C4-2B (cell line): ENCODE measurements around the gene PHKA2.

Source experiments
- ZFX ChIP-seq: fragments of 450-650 bp; IDR thresholded peaks from 2 replicates; pipeline ENCODE4 v1.6.1; 2017
- TF ChIP-seq, protein P1 (sequence below): fragments of 450-650 bp; conservative IDR thresholded peaks from 2 replicates; pipeline ENCODE4 v1.5.1; 2017; ENCODE audit warnings: mild to moderate bottlenecking

DNA sequence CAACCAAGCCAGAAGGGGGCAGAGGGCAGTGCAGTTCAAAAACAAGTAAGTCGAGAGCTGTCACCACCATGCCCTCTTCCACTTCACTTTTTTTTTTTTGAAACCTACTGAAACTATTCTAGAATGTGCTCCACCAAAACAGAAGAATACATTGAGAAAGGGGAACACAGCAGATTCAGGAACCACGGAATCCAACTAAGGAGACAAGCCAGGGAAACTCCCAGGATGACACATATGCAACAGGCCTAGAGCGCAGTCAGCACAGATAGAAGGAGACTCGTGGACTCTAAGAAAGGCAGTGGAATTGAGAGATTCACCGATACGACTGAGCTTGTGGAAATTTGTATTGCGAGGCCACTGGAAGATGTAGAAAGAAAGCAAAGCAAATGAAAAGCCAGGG, 66.1 kb downstream of the PHKA2 start:
- TF ChIP-seq, protein P1, sequence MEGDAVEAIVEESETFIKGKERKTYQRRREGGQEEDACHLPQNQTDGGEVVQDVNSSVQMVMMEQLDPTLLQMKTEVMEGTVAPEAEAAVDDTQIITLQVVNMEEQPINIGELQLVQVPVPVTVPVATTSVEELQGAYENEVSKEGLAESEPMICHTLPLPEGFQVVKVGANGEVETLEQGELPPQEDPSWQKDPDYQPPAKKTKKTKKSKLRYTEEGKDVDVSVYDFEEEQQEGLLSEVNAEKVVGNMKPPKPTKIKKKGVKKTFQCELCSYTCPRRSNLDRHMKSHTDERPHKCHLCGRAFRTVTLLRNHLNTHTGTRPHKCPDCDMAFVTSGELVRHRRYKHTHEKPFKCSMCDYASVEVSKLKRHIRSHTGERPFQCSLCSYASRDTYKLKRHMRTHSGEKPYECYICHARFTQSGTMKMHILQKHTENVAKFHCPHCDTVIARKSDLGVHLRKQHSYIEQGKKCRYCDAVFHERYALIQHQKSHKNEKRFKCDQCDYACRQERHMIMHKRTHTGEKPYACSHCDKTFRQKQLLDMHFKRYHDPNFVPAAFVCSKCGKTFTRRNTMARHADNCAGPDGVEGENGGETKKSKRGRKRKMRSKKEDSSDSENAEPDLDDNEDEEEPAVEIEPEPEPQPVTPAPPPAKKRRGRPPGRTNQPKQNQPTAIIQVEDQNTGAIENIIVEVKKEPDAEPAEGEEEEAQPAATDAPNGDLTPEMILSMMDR = no peak
- TF ChIP-seq ZFX = no peak
